ENCODE measurements around the gene ATRN.

GRCh38 chr20:3470208-3470626 lies 601 bp upstream of the ATRN start:
- TF ChIP-seq, protein P1, sequence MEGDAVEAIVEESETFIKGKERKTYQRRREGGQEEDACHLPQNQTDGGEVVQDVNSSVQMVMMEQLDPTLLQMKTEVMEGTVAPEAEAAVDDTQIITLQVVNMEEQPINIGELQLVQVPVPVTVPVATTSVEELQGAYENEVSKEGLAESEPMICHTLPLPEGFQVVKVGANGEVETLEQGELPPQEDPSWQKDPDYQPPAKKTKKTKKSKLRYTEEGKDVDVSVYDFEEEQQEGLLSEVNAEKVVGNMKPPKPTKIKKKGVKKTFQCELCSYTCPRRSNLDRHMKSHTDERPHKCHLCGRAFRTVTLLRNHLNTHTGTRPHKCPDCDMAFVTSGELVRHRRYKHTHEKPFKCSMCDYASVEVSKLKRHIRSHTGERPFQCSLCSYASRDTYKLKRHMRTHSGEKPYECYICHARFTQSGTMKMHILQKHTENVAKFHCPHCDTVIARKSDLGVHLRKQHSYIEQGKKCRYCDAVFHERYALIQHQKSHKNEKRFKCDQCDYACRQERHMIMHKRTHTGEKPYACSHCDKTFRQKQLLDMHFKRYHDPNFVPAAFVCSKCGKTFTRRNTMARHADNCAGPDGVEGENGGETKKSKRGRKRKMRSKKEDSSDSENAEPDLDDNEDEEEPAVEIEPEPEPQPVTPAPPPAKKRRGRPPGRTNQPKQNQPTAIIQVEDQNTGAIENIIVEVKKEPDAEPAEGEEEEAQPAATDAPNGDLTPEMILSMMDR (IDR thresholded peaks at IDR 0.05; ENCODE audit: low read length): no peak
- TF ChIP-seq EZH2 (IDR thresholded peaks at IDR 0.05; ENCODE audit: borderline replicate concordance, low read length): no peak

Data from OCI-LY1 (cell line).